GM12878 (cell line): ENCODE results near the gene SLC24A3. TPM values are rescaled to one million over a fixed set of nuclear protein-coding genes. Genes with fewer than 3 reads are reported as not detected.

ENCODE experiments used
- ATAC-seq: fragments of 200-7000 bp; cut with Tn5 transposase; 3 replicates; pipeline ENCODE4 v1.9.1; 2020; ENCODE audit warnings: mild to moderate bottlenecking, moderate library complexity
- BruUV-seq: library from RNA; stranded (reverse); fragments of 400-500 nt; replicated peaks from 2 replicates; lab custom pipeline; 2021; lab: Mats Ljungman, UMichigan
- CTCF ChIA-PET: fragments of 300-600 bp; sonication (Branson Sonifier 250); formaldehyde crosslinking; extraction: SDS; loops from one replicate; lab custom pipeline; 2021; ENCODE audit warnings: inconsistent platforms; lab: Yijun Ruan, JAX
- POLR2A ChIA-PET: fragments of 350-600 bp; formaldehyde crosslinking; extraction: SDS; loops from one replicate; lab custom pipeline; 2021; ENCODE audit warnings: inconsistent platforms; lab: Charles Lee
- RAD21 ChIA-PET: fragments of 300-600 bp; sonication (Branson Sonifier 250); formaldehyde crosslinking; loops from one replicate; lab custom pipeline; 2023; ENCODE audit warnings: antibody characterized with exemption; ENCODE audit not compliant: unreplicated experiment; lab: Charles Lee
- SMC1A ChIA-PET: fragments of 300-600 bp; sonication (Branson Sonifier 250); formaldehyde crosslinking; loops from one replicate; lab custom pipeline; 2023; ENCODE audit not compliant: unreplicated experiment, uncharacterized antibody; lab: Charles Lee
- DNase-seq: peaks from one replicate; pipeline ENCODE4 v3.0.0-alpha.2; 2011; ENCODE audit warnings: low read depth, low spot score
- FAIRE-seq: peaks from 3 replicates; lab custom pipeline; 2011; peaks lifted over from hg19 to GRCh38; lab: Jason Lieb, UNC
- H2AFZ ChIP-seq: 2 replicates; pipeline ENCODE4 v1.6.0; 2011; ENCODE audit warnings: low read depth, low read length, control low read depth; ENCODE audit not compliant: control insufficient read depth
- H3K27ac ChIP-seq: 2 replicates; pipeline ENCODE4 v1.5.1; 2011; ENCODE audit warnings: control low read depth; ENCODE audit not compliant: control insufficient read depth, insufficient read depth
- H3K27me3 ChIP-seq, 2 experiments: replicated peaks in 1 of 2; 2 replicates each; pipeline versions ENCODE4 v1.6.0 to v1.6.1; 2011; ENCODE audit warnings: low read length in 1 of 2; ENCODE audit not compliant: control insufficient read depth in 2 of 2, insufficient read depth in 2 of 2
- H3K36me3 ChIP-seq, 2 experiments: 2 replicates each; pipeline ENCODE4 v1.5.1; 2011; ENCODE audit warnings: low read length in 1 of 2; ENCODE audit not compliant: control insufficient read depth in 2 of 2, insufficient read depth in 2 of 2
- H3K4me1 ChIP-seq: 2 replicates; pipeline ENCODE4 v1.6.1; 2011; ENCODE audit warnings: mild to moderate bottlenecking, low read length, moderate library complexity, mixed read lengths; ENCODE audit not compliant: control insufficient read depth, insufficient read depth
- H3K4me2 ChIP-seq: 2 replicates; pipeline ENCODE4 v1.6.0; 2011; ENCODE audit warnings: control low read depth; ENCODE audit not compliant: control insufficient read depth, insufficient read depth
- H3K4me3 ChIP-seq: fragments of 200-600 bp; sonication (generic); 2 replicates; pipeline ENCODE4 v1.5.1; 2016
- H3K79me2 ChIP-seq: 2 replicates; pipeline ENCODE4 v1.6.0; 2011; ENCODE audit warnings: low read length; ENCODE audit not compliant: control insufficient read depth, insufficient read depth
- H3K9ac ChIP-seq: 2 replicates; pipeline ENCODE4 v1.8.0; 2011; ENCODE audit warnings: low read length, control low read depth, mixed read lengths; ENCODE audit not compliant: control insufficient read depth, insufficient read depth
- H3K9me3 ChIP-seq: replicated peaks from 3 replicates; pipeline ENCODE4 v1.5.1; 2011; ENCODE audit warnings: mild to moderate bottlenecking, low read length; ENCODE audit not compliant: control insufficient read depth, insufficient read depth
- H4K20me1 ChIP-seq: 2 replicates; pipeline ENCODE4 v1.6.0; 2011; ENCODE audit not compliant: control insufficient read depth, insufficient read depth
- CBX5 ChIP-seq: sonication (generic); IDR thresholded peaks from 2 replicates; pipeline ENCODE4 v1.6.1; 2016; ENCODE audit warnings: low read depth, moderate library complexity, mild to moderate bottlenecking, inconsistent platforms
- HCFC1 ChIP-seq: fragments of 150-350 bp; IDR thresholded peaks from 2 replicates; pipeline ENCODE4 v1.6.1; 2014; ENCODE audit warnings: low read length
- PRDM15 ChIP-seq: fragments of 450-650 bp; formaldehyde crosslinking; IDR thresholded peaks from 2 replicates; pipeline ENCODE4 v1.4.0; 2020; ENCODE audit warnings: mild to moderate bottlenecking, moderate library complexity
- SMAD1 ChIP-seq: fragments of 450-650 bp; IDR thresholded peaks from 2 replicates; pipeline ENCODE4 v1.6.1; 2018; ENCODE audit warnings: mild to moderate bottlenecking, low read depth; ENCODE audit not compliant: partially characterized antibody
- SREBF1 ChIP-seq: IDR thresholded peaks from 2 replicates; pipeline ENCODE4 v1.6.1; 2012; ENCODE audit warnings: mild to moderate bottlenecking, low read length
- ZBTB33 ChIP-seq: fragments of 450-650 bp; IDR thresholded peaks from 2 replicates; pipeline ENCODE4 v1.6.1; 2017; ENCODE audit warnings: mild to moderate bottlenecking
- ZNF207 ChIP-seq: fragments of 450-650 bp; IDR thresholded peaks from 2 replicates; pipeline ENCODE4 v1.6.1; 2014; ENCODE audit warnings: antibody characterized with exemption, mild to moderate bottlenecking, borderline replicate concordance
- ZZZ3 ChIP-seq: IDR thresholded peaks from 2 replicates; pipeline ENCODE4 v1.6.1; 2011; ENCODE audit warnings: low read depth; ENCODE audit not compliant: control insufficient read depth, insufficient read length
- WGBS: methylation state at CpG from one replicate; pipeline ENCODE4 v1.1.6; 2016; ENCODE audit warnings: low lambda C conversion rate; ENCODE audit not compliant: insufficient replicate concordance, insufficient coverage; ENCODE audit errors: missing lambda C conversion rate; 5-methylcytosine and 5-hydroxymethylcytosine counted together
- in situ Hi-C: fragments of 300-500 bp; cut with MboI; formaldehyde crosslinking; loops from 9 replicates; pipeline ENCODE4 v1.14.3; 2018; ENCODE audit warnings: mixed read lengths
- intact Hi-C: fragments of 100-400 bp; cut with micrococcal nuclease; formaldehyde crosslinking; loops from one replicate; pipeline ENCODE4 v1.14.2; 2022; ENCODE audit not compliant: unreplicated experiment
- polyA plus RNA-seq, 11 experiments: library from polyadenylated mRNA; depleted of rRNA in 4 of 11; unstranded in 6 of 11; stranded (reverse) in 5 of 11; fragments of >200 nt; fragmentation: Nextera tagmentation in 4 of 11; fragmentation: Illumina TruSeq in 1 of 11; extraction: Ambion mirVana in 4 of 11; extraction: Trizol in 1 of 11; gene quantifications; 1 replicate in 1 of 11; 2 replicates in 10 of 11; pipeline versions ENCODE4 v1.2.1 to v1.2.3, GENCODE V29; 2011 to 2016; ENCODE audit warnings: inconsistent platforms in 2 of 11, missing spikeins in 2 of 11, low read depth in 1 of 11
- total RNA-seq, 4 experiments: library from RNA; depleted of rRNA in 3 of 4; stranded (reverse); fragments of >200 nt in 3 of 4; fragmentation: Illumina TruSeq in 1 of 4; extraction: Trizol in 1 of 4; gene quantifications; 2 replicates each; pipeline versions ENCODE4 v1.2.1 to v1.2.3, GENCODE V29; 2013 to 2021

The SLC24A3 gene
- total and polyA plus RNA-seq, 10 of the 15 experiments (the other 5 are each of a cell fraction or from before 2014, with no cell fraction given) = 0.04 TPM; not detected in 9

DNA sequence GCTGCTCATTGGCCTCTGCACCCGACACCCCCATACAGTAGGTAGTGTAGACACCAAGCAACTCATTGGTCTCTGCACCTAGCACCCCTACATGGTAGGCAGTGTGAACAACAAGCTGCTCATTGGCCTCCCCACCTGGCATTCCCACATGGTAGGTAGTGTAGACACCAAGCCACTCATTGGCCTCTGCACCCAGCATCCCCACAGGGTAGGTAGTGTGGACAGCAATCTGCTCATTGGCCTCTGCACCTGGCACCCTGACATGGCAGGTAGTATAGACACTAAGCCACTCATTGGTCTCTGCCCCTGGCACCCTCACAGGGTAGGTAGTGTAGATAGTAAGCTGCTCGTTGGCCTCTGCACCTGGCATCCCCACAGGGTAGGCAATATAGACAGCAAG is 226.0 kb downstream of the SLC24A3 start:
- no peaks in the 10 kb centered on the region for H3K36me3 ChIP-seq
- ChIA-PET SMC1A (no interaction called here), POLR2A (no interaction called here), RAD21 (no interaction called here), CTCF (no interaction called here)
- H4K20me1 ChIP-seq = no peaks in the 10 kb centered on the region
- FAIRE-seq = no peak
- no peak for ATAC-seq
- H3K4me1 ChIP-seq = no peaks in the 10 kb centered on the region; the same call in 1 of the 2 replicates
- H3K4me3 ChIP-seq = no peak overlapping the region
- DNase-seq = no peak
- H3K9ac ChIP-seq = no peak overlapping the region
- no TSS peak for BruUV-seq
- 0% methylated on average over 2 of the region's 2 CpGs for WGBS
- no peak overlapping the region for H2AFZ ChIP-seq
- intact Hi-C loops (no loop called here), in situ Hi-C loops (no loop called here)
- H3K27ac ChIP-seq = no peak overlapping the region
- no peaks in the 10 kb centered on the region for H3K79me2 ChIP-seq
- no peak overlapping the region for H3K4me2 ChIP-seq
- H3K27me3 ChIP-seq = no peaks in the 10 kb centered on the region
- no peak for TF ChIP-seq ZNF207
- no peaks in the 10 kb centered on the region for H3K9me3 ChIP-seq

- no TSS peak for BruUV-seq
- Histone ChIP-seq H3K27ac (no peak overlapping the region), H3K9ac (no peak overlapping the region), H3K36me3 (no peaks in the 10 kb centered on the region), H3K27me3 (no peaks in the 10 kb centered on the region), H3K4me1 (no peaks in the 10 kb centered on the region; the same call in 1 of the 2 replicates), H3K9me3 (no peaks in the 10 kb centered on the region), H3K4me3 (no peak overlapping the region), H3K4me2 (no peak overlapping the region), H3K79me2 (no peaks in the 10 kb centered on the region), H2AFZ (no peak overlapping the region), H4K20me1 (no peaks in the 10 kb centered on the region)
- in situ Hi-C loops = no loop called here
- CTCF ChIA-PET = no interaction called here
- no peak for DNase-seq
- SMC1A ChIA-PET = no interaction called here
- intact Hi-C loops = no loop called here
- no peak for ATAC-seq
- RAD21 ChIA-PET = no interaction called here
- WGBS = 32% methylated on average over 14 of the region's 14 CpGs
- FAIRE-seq = no peak
- POLR2A ChIA-PET = no interaction called here
- TF ChIP-seq PRDM15 (CRISPR knock-in tag) = no peak
- TF ChIP-seq ZZZ3 = no peak
- no peak for TF ChIP-seq CBX5
- no peak for TF ChIP-seq HCFC1
- no peak for TF ChIP-seq ZBTB33
- no peak for TF ChIP-seq SMAD1
- TF ChIP-seq SREBF1 = no peak
Observed at GRCh38 chr20:19440660-19441527, 228.5 kb downstream of the SLC24A3 start.
